CD4-positive, alpha-beta T cell (primary cell): ENCODE data around the gene CEP68. TPM values are rescaled to one million over a fixed set of nuclear protein-coding genes. Genes with fewer than 3 reads are reported as not detected.

Experiments used
- ATAC-seq: fragments of 200-7000 bp; cut with Tn5 transposase; one replicate; pipeline ENCODE4 v1.10.0; 2022; ENCODE audit warnings: mild to moderate bottlenecking; ENCODE audit not compliant: poor library complexity
- CTCF ChIA-PET: fragments of 350-600 bp; sonication (Branson Sonifier 250); formaldehyde crosslinking; loops from one replicate; lab custom pipeline; 2021; ENCODE audit warnings: antibody characterized with exemption, inconsistent platforms; lab: Charles Lee
- POLR2A ChIA-PET: fragments of 350-600 bp; sonication (Branson Sonifier 250); formaldehyde crosslinking; loops from one replicate; lab custom pipeline; 2021; ENCODE audit warnings: antibody characterized with exemption, inconsistent platforms; lab: Charles Lee
- DNase-seq, 14 experiments: peaks; one replicate each; pipeline ENCODE4 v3.0.0-alpha.2; 2013 to 2020; ENCODE audit warnings: mixed read lengths in 2 of 14
- H3K27ac ChIP-seq, 2 donors: one replicate each; pipeline versions ENCODE4 v1.5.1 to v1.7.0; 2013; ENCODE audit warnings: low read length in 2 of 2, low read depth in 1 of 2, mild to moderate bottlenecking in 1 of 2
- H3K27me3 ChIP-seq, 2 experiments: 1 replicate in 1 of 2; 2 replicates in 1 of 2; pipeline versions ENCODE4 v1.6.1 to v1.7.0; 2013; ENCODE audit warnings: low read length in 2 of 2, control low read depth in 1 of 2, mild to moderate bottlenecking in 1 of 2, moderate library complexity in 1 of 2; ENCODE audit not compliant: insufficient read depth in 2 of 2, control insufficient read depth in 1 of 2
- H3K36me3 ChIP-seq: one replicate; pipeline ENCODE4 v1.6.1; 2013; ENCODE audit warnings: low read length, control low read depth; ENCODE audit not compliant: insufficient read depth
- H3K4me1 ChIP-seq: one replicate; pipeline ENCODE4 v1.6.1; 2013; ENCODE audit warnings: low read length, control low read depth; ENCODE audit not compliant: insufficient read depth
- H3K4me3 ChIP-seq: one replicate; pipeline ENCODE4 v1.5.1; 2013; ENCODE audit warnings: mild to moderate bottlenecking, low read length, moderate library complexity
- H3K9me3 ChIP-seq, 2 experiments: 1 replicate in 1 of 2; 2 replicates in 1 of 2; pipeline versions ENCODE4 v1.6.1 to v1.7.0; 2013; ENCODE audit warnings: low read length in 2 of 2, mild to moderate bottlenecking in 2 of 2, control low read depth in 1 of 2, moderate library complexity in 1 of 2; ENCODE audit not compliant: control insufficient read depth in 1 of 2, insufficient read depth in 1 of 2
- H3K27ac Mint-ChIP-seq: one replicate; pipeline ENCODE4 v1.8.0; 2020; ENCODE audit warnings: mixed read lengths
- H3K27me3 Mint-ChIP-seq: one replicate; pipeline ENCODE4 v1.8.0; 2021; ENCODE audit warnings: mixed read lengths
- H3K36me3 Mint-ChIP-seq: one replicate; pipeline ENCODE4 v1.8.0; 2021; ENCODE audit warnings: low read depth, mixed read lengths
- H3K4me1 Mint-ChIP-seq: one replicate; pipeline ENCODE4 v1.8.0; 2021; ENCODE audit warnings: low read depth, mixed read lengths
- H3K4me3 Mint-ChIP-seq: one replicate; pipeline ENCODE4 v1.8.0; 2020; ENCODE audit warnings: mild to moderate bottlenecking, mixed read lengths
- H3K9me3 Mint-ChIP-seq: one replicate; pipeline ENCODE4 v1.8.0; 2020; ENCODE audit warnings: mixed read lengths
- intact Hi-C, 2 experiments: fragments of 100-400 bp; cut with DNase I in 1 of 2; cut with micrococcal nuclease in 1 of 2; formaldehyde crosslinking; loops; one replicate each; pipeline versions ENCODE4 v1.15.1 to v1.9.0; 2023 to 2025; cut with DNase I, micrococcal nuclease
- total RNA-seq, 174 experiments: library from RNA in 2 of 174; stranded (reverse) in 2 of 174; gene quantifications; one replicate each; pipeline ENCODE4 v1.2.3 and lab custom pipeline; 2021 to 2026
- TF ChIP-seq, protein P1 (sequence below): fragments of 200-600 bp; IDR thresholded peaks from one replicate; pipeline ENCODE4 v1.8.0; 2022; ENCODE audit warnings: antibody characterized with exemption, mild to moderate bottlenecking

The CEP68 gene
- total RNA-seq, 2 experiments from 2014 or later = 19.4 to 20.1 TPM

DNA sequence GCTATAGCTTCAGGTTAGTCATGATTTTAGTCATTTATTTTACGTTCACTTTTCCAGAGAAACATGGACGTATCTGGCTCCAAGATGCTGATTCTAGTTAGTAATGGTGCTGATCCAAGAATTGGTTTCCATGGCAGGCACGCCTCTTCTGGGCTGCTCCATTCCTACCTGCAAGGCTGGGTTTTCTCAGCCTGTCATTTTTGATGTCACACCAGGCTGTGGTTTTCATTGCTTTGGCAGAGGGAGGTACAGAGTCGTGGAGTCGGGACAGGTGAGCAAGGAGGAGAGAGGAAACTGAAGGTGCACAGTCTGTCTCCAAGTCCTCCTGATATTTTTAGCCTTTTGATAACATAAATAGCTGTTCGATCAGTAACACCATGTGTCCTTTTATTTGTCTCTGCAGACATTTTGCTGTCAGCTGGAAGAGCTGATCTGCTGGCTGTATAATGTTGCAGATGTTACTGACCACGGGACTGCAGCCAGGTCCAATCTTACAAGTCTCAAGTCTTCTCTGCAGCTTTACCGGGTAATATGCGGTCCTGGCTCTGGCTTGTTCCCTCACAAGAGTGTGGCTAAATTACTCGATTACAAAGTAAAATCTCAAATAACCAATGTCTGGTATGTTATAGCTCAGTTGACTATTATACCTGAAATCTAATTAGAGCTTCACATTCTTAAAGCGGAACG lies 17.8 kb downstream of the CEP68 start:
- Mint-ChIP-seq H3K9me3 (no peaks in the 10 kb centered on the region), H3K36me3 (peaks cover 87% of the 10 kb centered on the region), H3K4me1 (peaks cover 4% of the 10 kb centered on the region), H3K4me3 (no peak overlapping the region), H3K27me3 (no peaks in the 10 kb centered on the region), H3K27ac (peak overlapping the region; percentile 47)
- TF ChIP-seq, protein P1, sequence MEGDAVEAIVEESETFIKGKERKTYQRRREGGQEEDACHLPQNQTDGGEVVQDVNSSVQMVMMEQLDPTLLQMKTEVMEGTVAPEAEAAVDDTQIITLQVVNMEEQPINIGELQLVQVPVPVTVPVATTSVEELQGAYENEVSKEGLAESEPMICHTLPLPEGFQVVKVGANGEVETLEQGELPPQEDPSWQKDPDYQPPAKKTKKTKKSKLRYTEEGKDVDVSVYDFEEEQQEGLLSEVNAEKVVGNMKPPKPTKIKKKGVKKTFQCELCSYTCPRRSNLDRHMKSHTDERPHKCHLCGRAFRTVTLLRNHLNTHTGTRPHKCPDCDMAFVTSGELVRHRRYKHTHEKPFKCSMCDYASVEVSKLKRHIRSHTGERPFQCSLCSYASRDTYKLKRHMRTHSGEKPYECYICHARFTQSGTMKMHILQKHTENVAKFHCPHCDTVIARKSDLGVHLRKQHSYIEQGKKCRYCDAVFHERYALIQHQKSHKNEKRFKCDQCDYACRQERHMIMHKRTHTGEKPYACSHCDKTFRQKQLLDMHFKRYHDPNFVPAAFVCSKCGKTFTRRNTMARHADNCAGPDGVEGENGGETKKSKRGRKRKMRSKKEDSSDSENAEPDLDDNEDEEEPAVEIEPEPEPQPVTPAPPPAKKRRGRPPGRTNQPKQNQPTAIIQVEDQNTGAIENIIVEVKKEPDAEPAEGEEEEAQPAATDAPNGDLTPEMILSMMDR = no peak
- H3K27me3 ChIP-seq = no peaks in the 10 kb centered on the region
- H3K4me3 ChIP-seq = no peak overlapping the region
- no peaks in the 10 kb centered on the region for H3K9me3 ChIP-seq
- DNase-seq (no peak), ATAC-seq (no peak)
- H3K4me1 ChIP-seq = peaks cover 5% of the 10 kb centered on the region
- intact Hi-C loops = loop anchor here in 1 of 2 experiments (5.0 kb wide), 1 partner anchor 53 kb away; no protein-coding TSS in a partner anchor
- H3K36me3 ChIP-seq = peaks cover 82% of the 10 kb centered on the region
- H3K27ac ChIP-seq = no peak overlapping the region
- CTCF ChIA-PET = interaction anchor here (1.4 to 1.5 kb wide), 2 partner anchors 9 to 57 kb away, joined by 3 to 4 read pairs; no protein-coding TSS in a partner anchor
- POLR2A ChIA-PET = interaction anchor here (1.0 to 2.2 kb wide), 3 partner anchors 18 to 153 kb away, joined by 3 to 9 read pairs (median 7); partner anchors contain the start of genes ACTR2, CEP68 and RAB1A

DNA sequence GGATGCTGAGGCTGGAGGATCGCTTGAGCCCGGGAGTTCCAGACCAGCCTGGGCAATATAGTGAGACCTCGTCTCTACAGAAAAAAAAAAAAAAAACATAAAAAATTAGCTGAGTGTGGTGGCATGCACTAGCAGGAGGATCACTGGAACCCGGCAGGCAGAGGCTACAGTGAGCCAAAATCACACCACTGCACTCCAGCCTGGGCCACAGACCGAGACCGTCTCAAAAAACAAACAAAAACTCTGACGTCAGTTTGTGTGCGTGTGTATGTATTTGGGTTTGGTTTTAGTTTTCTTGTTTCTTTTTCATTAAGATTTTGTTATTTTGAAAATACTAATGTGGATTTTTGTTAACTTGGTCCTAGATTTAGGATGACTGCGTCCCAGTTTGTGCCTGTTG lies 19.0 kb downstream of the CEP68 start:
- no peak overlapping the region for H3K27ac ChIP-seq
- no peaks in the 10 kb centered on the region for H3K27me3 ChIP-seq
- ATAC-seq (no peak), DNase-seq (no peak)
- Mint-ChIP-seq H3K4me1 (peaks cover 4% of the 10 kb centered on the region), H3K36me3 (peaks cover 87% of the 10 kb centered on the region), H3K4me3 (no peak overlapping the region), H3K27me3 (no peaks in the 10 kb centered on the region), H3K9me3 (no peaks in the 10 kb centered on the region), H3K27ac (no peak overlapping the region)
- no peaks in the 10 kb centered on the region for H3K4me1 ChIP-seq
- ChIA-PET POLR2A (interaction anchor here (1.8 to 2.2 kb wide), 2 partner anchors 19 to 54 kb away, joined by 7 to 9 read pairs; partner anchors contain the start of genes CEP68 and RAB1A), CTCF (interaction anchor here (1.4 kb wide), 1 partner anchor 55 kb away, joined by 3 read pairs; no protein-coding TSS in a partner anchor)
- TF ChIP-seq, protein P1 = no peak
- H3K4me3 ChIP-seq = no peak overlapping the region
- intact Hi-C loops = no loop called here
- H3K36me3 ChIP-seq = peaks cover 80% of the 10 kb centered on the region
- H3K9me3 ChIP-seq = no peaks in the 10 kb centered on the region

DNA sequence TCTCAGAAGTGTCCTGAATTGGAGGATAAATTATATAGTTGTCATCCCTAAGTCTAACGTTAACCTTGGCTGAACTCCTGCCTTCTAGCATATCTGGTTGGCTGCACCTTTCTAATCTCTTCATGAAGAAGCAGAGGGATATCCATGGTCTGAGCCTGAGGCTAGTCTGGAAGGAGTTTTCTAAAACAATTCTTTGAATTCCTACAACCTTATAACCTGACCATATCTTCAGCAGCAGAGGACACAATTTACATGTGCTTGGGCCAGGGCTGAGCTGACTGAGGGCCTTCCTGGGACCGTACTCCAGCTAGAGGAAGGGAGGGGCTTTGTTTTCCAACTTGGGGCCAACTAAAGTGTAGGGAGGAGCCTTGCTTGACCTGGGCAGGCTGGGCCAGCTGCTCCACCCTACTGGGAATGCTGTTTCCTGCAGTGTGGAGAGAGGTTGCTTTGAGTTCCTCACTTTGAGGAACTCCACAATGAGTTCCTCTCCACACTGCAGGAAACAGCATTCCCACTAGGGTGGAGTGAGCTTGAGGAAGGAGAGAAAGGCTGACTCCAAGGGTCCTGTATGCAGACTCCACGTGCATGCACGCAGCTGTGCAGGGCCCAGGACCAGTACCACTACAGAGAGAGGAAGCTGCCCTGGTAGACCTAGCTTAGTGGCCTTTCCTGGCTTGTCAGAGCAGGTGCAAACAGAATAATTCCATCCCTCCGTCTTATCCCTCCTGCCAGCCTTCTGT lies 19.6 kb downstream of the CEP68 start:
- Histone ChIP-seq H3K27ac (no peak overlapping the region), H3K27me3 (no peaks in the 10 kb centered on the region), H3K4me1 (no peaks in the 10 kb centered on the region), H3K36me3 (peaks cover 75% of the 10 kb centered on the region), H3K9me3 (no peaks in the 10 kb centered on the region), H3K4me3 (no peak overlapping the region)
- H3K9me3 Mint-ChIP-seq = no peaks in the 10 kb centered on the region
- H3K27ac Mint-ChIP-seq = no peak overlapping the region
- H3K4me1 Mint-ChIP-seq = no peaks in the 10 kb centered on the region
- no peak for DNase-seq
- CTCF ChIA-PET = no interaction called here
- no peak for ATAC-seq
- POLR2A ChIA-PET = interaction anchor here (2.2 kb wide), 1 partner anchor 20 kb away, joined by 9 read pairs; the partner anchor contains the start of gene CEP68
- intact Hi-C loops = no loop called here
- H3K27me3 Mint-ChIP-seq = no peaks in the 10 kb centered on the region
- no peak overlapping the region for H3K4me3 Mint-ChIP-seq
- peaks cover 84% of the 10 kb centered on the region for H3K36me3 Mint-ChIP-seq
- TF ChIP-seq, protein P1 = no peak
